ENCODE measurements around the gene KRT25.

KRT25 gene
- total RNA-seq, result 0 reads per million in 2 experiments

- no peak for DNase-seq (ENCODE audit: low read depth)
These were observed at the start of gene KRT25 for GRCh38 chr17:40755231-40755630. KRT25 (minus strand) TSS chr17:40755331; CDS start chr17:40755271, 60 bp downstream.

GRCh38 chr17:40803617-40804082 lies 48.5 kb upstream of the KRT25 start:
- DNase-seq (ENCODE audit: low read depth), result peak; percentile 60

- no peak for DNase-seq (ENCODE audit: low read depth)
These were observed 46.0 kb upstream of the KRT25 start for GRCh38 chr17:40801157-40801556.

- no peak for DNase-seq (ENCODE audit: low read depth)
These were observed 45.2 kb upstream of the KRT25 start for GRCh38 chr17:40800381-40800780.

GRCh38 chr17:40799859-40800258 lies 44.7 kb upstream of the KRT25 start, which contains the start of gene KRT28:
KRT28 (minus strand) TSS chr17:40799959; CDS start chr17:40799893, 66 bp downstream.
- DNase-seq (ENCODE audit: low read depth), result no peak

- DNase-seq (ENCODE audit: low read depth), result no peak
These were observed 41.7 kb upstream of the KRT25 start for GRCh38 chr17:40796846-40797245.

- DNase-seq (ENCODE audit: low read depth), result no peak
These were observed 40.0 kb upstream of the KRT25 start for GRCh38 chr17:40795019-40795667.

- no peak for DNase-seq (ENCODE audit: low read depth)
These were observed 39.3 kb upstream of the KRT25 start for GRCh38 chr17:40794466-40794865.

- DNase-seq (ENCODE audit: low read depth), result no peak
These were observed 38.7 kb upstream of the KRT25 start for GRCh38 chr17:40793832-40794231.

- DNase-seq (ENCODE audit: low read depth), result no peak
These were observed 36.8 kb upstream of the KRT25 start for GRCh38 chr17:40791787-40792436.

GRCh38 chr17:40791111-40791510 lies 36.0 kb upstream of the KRT25 start:
- DNase-seq (ENCODE audit: low read depth), result no peak

- DNase-seq (ENCODE audit: low read depth), result no peak
These were observed 27.3 kb upstream of the KRT25 start, which contains the start of gene KRT27 for GRCh38 chr17:40782450-40782849. KRT27 (minus strand) TSS chr17:40782550; CDS start chr17:40782493, 57 bp downstream.

GRCh38 chr17:40779181-40779909 lies 24.2 kb upstream of the KRT25 start:
- peak; percentile 2 for DNase-seq (ENCODE audit: low read depth)

GRCh38 chr17:40778461-40778860 lies 23.3 kb upstream of the KRT25 start:
- no peak for DNase-seq (ENCODE audit: low read depth)

GRCh38 chr17:40777971-40778370 lies 22.8 kb upstream of the KRT25 start:
- no peak for DNase-seq (ENCODE audit: low read depth)

- DNase-seq (ENCODE audit: low read depth), result no peak
These were observed 22.3 kb upstream of the KRT25 start for GRCh38 chr17:40777459-40777858.

GRCh38 chr17:40775945-40776344 lies 20.8 kb upstream of the KRT25 start:
- DNase-seq (ENCODE audit: low read depth), result no peak

GRCh38 chr17:40772101-40772500 lies 17.0 kb upstream of the KRT25 start, which contains the start of gene KRT26:
KRT26 (minus strand) TSS chr17:40772201; CDS start chr17:40772113, 88 bp downstream.
- DNase-seq (ENCODE audit: low read depth), result no peak

- no peak for DNase-seq (ENCODE audit: low read depth)
These were observed 10.5 kb upstream of the KRT25 start for GRCh38 chr17:40765657-40766056.

GRCh38 chr17:40763752-40764151 lies 8.6 kb upstream of the KRT25 start:
- no peak for DNase-seq (ENCODE audit: low read depth)

- DNase-seq (ENCODE audit: low read depth), result no peak
These were observed 5.2 kb upstream of the KRT25 start for GRCh38 chr17:40760105-40761016.
